GM12872 (cell line): ENCODE data around the gene PIGA.

Experiments used
- CTCF ChIP-seq: IDR thresholded peaks from 3 replicates; pipeline ENCODE4 v1.5.1; 2011; ENCODE audit warnings: low read depth, mild to moderate bottlenecking, low read length, moderate library complexity; ENCODE audit not compliant: insufficient read depth

The PIGA gene, protein sequence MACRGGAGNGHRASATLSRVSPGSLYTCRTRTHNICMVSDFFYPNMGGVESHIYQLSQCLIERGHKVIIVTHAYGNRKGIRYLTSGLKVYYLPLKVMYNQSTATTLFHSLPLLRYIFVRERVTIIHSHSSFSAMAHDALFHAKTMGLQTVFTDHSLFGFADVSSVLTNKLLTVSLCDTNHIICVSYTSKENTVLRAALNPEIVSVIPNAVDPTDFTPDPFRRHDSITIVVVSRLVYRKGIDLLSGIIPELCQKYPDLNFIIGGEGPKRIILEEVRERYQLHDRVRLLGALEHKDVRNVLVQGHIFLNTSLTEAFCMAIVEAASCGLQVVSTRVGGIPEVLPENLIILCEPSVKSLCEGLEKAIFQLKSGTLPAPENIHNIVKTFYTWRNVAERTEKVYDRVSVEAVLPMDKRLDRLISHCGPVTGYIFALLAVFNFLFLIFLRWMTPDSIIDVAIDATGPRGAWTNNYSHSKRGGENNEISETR

DNA sequence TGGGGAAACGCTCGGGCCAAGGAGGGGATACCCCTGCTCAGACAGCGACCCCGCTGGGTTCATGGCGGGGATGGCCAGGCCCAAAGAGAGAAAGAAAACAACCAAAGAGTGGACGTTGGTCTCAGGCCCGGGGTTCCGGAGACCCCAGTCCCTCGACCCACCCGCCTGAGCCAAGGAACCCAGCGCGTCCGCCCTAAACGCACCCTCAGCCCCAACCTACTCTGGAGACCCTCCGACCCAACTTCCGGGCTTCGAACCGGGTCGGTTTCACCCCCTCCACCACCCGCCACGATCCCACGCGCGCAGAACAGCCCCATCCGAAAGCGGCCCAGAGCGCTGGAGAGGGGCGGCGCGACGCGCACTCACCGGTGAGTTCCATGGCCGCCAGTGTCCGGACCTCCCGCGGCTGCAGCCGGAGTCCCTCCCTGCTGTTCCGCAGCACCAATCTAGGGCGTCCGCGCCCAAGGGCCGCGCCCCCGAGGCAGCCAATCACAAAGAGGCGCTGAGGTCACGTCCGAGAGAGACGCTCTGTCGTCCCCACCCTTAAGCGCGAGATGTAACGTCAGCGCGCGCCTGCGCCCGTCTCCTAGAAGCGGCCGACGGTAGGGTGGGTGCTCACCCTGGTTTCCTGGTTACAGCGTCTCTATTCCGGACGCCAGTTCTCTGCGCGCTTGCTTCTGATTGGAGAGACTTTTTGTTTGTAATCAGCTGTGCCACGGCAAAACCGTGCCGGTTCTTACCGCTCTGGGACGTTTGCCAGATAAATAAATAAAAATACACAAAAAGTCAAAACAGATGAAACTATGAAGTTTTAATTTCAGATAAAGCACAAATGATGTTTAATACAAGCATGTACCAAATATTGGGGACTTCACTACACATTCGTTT is at the start of gene PIGA:
Gene PIGA (minus strand): TSS at position 389 of the 888 bp plus-strand sequence. CDS start 3,593 bp downstream, outside the sequence.
- no peak for TF ChIP-seq CTCF

DNA sequence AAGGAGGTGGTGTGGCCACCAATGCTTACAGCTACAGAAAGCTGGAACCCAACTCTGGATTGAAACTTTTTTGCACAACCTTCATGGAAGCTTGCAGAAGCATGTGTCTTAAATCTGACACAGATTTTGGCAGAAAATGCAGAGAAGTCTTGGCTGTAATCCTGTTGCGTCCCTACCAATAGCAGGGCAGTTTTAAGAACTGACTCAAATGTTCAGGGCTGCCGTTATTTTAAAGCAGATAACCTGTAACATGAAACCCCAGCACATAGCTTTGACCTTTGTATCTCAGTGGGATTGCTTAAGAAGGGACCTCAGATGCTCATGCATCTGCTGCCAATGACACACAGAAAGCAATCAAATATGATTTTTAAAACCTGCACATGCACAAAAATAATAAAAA is 49.0 kb upstream of the PIGA start, which contains the start of gene VEGFD:
Gene VEGFD (minus strand): TSS at position 110 of the 400 bp plus-strand sequence. CDS start 467 bp downstream, outside the sequence.
- no peak for TF ChIP-seq CTCF

GRCh38 chrX:15382813-15383212 is 47.5 kb upstream of the PIGA start:
- no peak for TF ChIP-seq CTCF

GRCh38 chrX:15376956-15377355 is 41.6 kb upstream of the PIGA start:
- no peak for TF ChIP-seq CTCF

GRCh38 chrX:15373976-15374375 is 38.7 kb upstream of the PIGA start:
- TF ChIP-seq CTCF, result no peak

DNA sequence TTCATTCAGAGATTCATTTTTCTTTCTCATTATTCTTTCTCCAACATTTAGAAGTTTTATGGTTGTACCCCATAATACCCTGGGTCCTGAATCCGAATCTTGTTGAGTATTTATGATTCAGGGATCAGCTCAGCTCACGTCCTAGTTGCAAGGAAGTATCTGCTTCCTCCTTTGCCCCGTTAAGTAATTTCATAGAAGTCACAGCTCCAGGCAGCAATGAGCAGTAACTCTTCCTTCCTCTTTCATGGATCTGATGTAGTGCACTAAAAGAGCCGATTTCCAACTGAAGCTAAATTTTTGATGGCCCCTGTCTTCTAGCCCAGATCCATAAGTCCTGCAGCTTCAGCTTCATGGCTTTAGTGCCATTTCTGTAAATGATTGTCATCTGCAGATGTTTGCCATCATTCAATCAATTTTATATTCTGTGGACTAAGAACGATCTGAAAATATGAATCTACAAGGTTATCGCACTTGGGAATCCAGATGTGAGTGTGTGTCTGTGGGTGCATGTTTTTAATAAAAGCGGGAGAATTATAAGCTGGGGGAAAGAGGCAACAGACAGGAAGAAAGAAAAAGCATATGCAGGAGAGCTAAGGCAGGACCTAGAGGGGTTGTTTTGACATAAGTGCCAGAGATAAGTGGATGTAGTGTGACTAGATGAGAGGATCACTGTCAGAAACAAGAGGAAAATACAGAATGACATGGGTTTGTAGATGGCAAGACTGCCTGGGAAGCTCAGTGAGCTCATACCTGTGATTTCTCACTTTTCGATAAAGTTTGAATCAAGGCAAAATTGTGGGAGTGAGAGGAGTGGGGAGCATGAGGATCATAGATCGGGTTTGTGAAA is 31.4 kb upstream of the PIGA start:
- TF ChIP-seq CTCF, result no peak
